T-helper 2 cell treated with Interferon-gamma antibody and Interleukin-4, amounts not matched to agents 5 μg/mL and 100 μg/mL, for 36 hours (primary cell): ENCODE results near the gene PDE4D.

Source experiments
- DNase-seq: peaks from one replicate; pipeline ENCODE4 v3.0.0; 2021; ENCODE audit warnings: low spot score
- H3K27ac Mint-ChIP-seq: one replicate; pipeline ENCODE4 v1.8.0; 2021; ENCODE audit warnings: mild to moderate bottlenecking, mixed read lengths
- H3K27me3 Mint-ChIP-seq: one replicate; pipeline ENCODE4 v1.8.0; 2021; ENCODE audit warnings: low read depth, mixed read lengths
- H3K36me3 Mint-ChIP-seq: one replicate; pipeline ENCODE4 v1.8.0; 2021; ENCODE audit warnings: low read depth, mixed read lengths
- H3K4me1 Mint-ChIP-seq: one replicate; pipeline ENCODE4 v1.8.0; 2021; ENCODE audit warnings: low read depth, mixed read lengths
- H3K4me3 Mint-ChIP-seq: one replicate; pipeline ENCODE4 v1.8.0; 2022; ENCODE audit warnings: mild to moderate bottlenecking, moderate library complexity, mixed read lengths
- H3K9me3 Mint-ChIP-seq: one replicate; pipeline ENCODE4 v1.8.0; 2021; ENCODE audit warnings: mixed read lengths

Gene PDE4D

GRCh38 chr5:58919833-58920232 is 973.7 kb downstream of the PDE4D start:
- Mint-ChIP-seq H3K9me3 (no peaks in the 10 kb centered on the region), H3K27me3 (peaks cover 9% of the 10 kb centered on the region), H3K27ac (no peak overlapping the region), H3K4me1 (peaks cover 5% of the 10 kb centered on the region), H3K4me3 (no peak overlapping the region), H3K36me3 (no peaks in the 10 kb centered on the region)
- DNase-seq: no peak
